Gastroesophageal sphincter (tissue), 3 donors: ENCODE measurements around the gene CCNB2.

Experiments used
- CTCF ChIP-seq, 4 experiments: fragments of 200-600 bp in 2 of 4; fragments of 450-650 bp in 2 of 4; sonication (generic) in 1 of 4; IDR thresholded peaks; one replicate each; pipeline ENCODE4 v1.5.1; 2017 to 2019; ENCODE audit warnings: antibody characterized with exemption in 4 of 4, mild to moderate bottlenecking in 2 of 4, moderate library complexity in 2 of 4
- POLR2A ChIP-seq, 2 donors: fragments of 450-650 bp; IDR thresholded peaks; one replicate each; pipeline ENCODE4 v1.6.1; 2017; ENCODE audit warnings: antibody characterized with exemption in 2 of 2, mild to moderate bottlenecking in 2 of 2, moderate library complexity in 1 of 2

DNA sequence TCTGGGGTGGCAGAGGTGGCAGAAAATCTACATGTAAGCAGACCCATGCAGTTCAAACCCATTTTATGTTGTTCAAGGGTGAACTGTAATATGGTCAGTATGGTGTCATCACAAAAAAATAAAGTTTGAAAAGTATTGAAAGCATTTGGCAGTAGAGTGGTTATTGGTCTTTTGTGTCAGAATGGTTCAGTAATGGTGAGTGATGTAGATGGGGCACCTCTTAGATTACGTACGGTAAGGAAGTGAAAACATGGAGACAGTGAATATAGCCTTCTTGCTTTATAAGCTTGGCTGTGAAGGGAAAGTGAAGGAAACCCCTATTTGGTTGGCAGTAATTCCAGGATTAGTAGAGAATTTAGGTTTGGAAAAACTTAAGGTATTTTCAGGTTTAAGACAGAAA is 17.2 kb upstream of the CCNB2 start:
- TF ChIP-seq CTCF (IDR thresholded peaks at IDR 0.05) (no peak), POLR2A (IDR thresholded peaks at IDR 0.05) (no peak)
